ENCODE results near the gene STEAP3.

Gene STEAP3

DNA sequence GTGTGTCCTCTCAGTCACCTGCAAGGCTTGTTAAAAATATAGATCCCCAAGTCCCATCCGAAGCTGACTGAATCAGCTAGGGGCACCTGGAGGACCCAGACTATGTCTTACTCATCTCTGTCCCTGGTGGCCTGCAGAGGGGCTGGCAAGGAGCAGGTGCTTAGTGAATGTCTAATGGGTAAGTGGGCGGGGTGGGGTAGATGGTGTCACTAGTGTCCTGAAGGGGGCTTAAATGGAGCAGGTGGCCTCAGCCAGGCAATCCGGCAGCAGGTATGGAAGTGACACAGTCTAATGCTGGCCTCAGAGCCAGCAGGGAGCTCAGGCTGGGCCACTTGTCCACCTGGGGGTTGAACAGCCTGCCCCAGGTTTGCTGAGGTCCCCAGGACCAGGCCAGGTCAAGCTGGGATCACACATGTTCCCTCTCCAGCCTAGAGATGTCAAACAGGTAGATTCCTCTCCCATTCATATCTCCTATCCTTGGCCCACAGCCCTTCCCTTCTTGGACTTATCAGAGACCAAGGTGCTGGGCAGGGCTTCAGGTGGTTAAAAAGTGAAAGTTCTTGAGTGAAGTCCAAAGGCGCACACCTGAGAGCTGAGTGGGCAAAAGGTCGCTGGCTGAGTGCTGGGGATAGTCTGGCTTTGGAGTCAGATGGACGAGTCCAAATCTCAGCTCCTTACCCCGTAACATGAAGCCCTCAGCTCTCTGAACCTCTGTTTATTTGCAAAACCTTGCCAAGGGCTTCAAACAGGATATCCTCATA is 1.7 kb downstream of the STEAP3 start:
- DNase-seq (ENCODE audit: extremely low read depth in 1 of 2, low read depth in 1 of 2): no peak

GRCh38 chr2:119225926-119226325 is 2.3 kb downstream of the STEAP3 start:
- DNase-seq (ENCODE audit: extremely low read depth in 1 of 2, low read depth in 1 of 2): no peak

DNA sequence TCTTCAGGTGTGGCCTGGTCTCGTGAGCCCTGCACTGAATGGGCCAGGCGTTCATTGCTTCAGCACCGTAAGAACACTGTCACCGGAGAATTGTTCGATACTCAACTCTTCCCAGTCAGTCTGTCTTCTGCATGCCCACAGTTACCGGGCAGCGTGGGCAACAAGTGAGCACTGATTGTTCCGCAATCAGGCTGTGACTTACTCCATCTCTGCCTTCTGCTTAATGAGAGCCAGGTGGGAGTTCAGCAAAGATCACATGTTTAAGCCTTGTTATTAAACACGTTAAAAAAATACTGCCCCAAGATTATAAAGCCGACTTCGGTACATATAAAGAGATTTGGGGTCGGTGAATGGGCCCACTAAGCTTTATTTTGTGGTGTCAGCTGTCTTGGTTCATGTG is 3.7 kb downstream of the STEAP3 start:
- no peak for DNase-seq (ENCODE audit: extremely low read depth in 1 of 2, low read depth in 1 of 2)

DNA sequence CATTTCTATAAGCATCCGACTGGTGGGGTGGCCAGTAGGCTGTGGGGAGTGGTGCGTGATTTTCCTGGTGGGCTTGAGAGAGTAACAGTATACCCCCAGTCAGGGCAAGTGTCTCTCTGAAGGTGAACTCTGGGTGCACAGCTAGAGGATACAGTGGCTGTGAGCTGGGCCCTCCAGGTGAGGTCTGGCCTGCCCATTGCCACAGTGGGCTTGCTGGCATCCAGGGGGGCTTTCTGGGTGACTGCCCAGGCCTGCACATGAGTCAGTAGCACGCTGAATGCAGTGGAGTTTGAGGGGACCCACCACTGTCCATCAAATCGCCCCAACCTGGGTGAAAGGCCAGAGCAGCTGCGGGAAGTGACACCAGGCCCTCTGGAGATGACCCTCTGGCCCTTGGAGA is 4.5 kb downstream of the STEAP3 start:
- DNase-seq (ENCODE audit: extremely low read depth in 1 of 2, low read depth in 1 of 2): no peak

DNA sequence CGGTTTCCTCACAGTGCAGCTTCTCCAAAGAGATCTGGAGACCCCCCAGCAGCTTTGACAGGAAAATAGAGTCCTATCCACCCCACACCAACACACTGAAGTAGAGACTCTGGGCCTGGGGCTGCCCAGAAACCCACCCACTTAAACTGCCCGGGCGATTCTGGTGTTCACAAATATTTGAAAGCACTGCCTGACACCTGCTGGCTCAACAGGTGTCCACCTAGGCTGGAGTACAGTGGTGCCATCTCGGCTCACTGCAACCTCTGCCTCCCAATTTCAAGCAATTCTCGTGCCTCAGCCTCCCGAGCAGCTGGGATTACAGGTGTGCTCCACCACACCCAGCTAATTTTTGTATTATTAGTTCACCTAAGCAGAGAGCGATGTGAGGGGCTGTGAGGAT is 5.3 kb downstream of the STEAP3 start:
- no peak for DNase-seq (ENCODE audit: extremely low read depth in 1 of 2, low read depth in 1 of 2)

GRCh38 chr2:119229716-119230115 is 6.1 kb downstream of the STEAP3 start:
- DNase-seq (ENCODE audit: extremely low read depth in 1 of 2, low read depth in 1 of 2): no peak

- no peak for DNase-seq (ENCODE audit: extremely low read depth in 1 of 2, low read depth in 1 of 2)
Observed at GRCh38 chr2:119230219-119231185, 6.9 kb downstream of the STEAP3 start.

DNA sequence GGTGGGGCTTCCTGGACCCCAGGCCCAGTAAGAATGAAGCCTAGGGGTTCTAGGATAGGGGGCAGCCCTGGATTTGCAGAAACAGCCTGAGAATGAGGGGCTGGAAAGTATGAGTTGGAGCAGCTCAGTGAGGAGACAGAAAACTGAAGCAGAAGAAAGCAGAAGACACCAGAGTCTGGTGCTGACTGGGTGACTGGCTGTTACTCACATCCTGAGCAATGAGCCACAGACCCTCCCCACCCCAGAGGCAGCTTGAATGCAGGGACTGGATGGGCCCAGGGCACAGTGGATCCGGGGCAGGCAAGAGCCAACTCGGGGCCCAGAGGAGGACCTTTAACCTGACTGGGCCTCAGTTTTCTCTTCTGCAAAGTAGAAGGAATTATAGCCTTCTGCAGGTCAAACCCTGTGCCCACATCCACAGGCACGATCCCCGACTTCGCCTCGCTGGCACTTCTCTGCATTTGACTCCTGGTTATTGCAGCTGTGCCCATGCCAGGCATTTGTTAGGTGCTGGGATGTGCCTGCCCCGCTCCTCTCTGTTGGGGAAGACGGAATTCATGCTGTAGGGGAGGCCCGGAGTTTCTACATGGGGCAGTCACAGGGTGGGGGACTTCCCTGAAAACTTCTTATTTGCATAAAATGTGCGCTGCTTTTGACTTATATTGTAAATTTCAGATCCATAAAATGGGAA is 8.5 kb downstream of the STEAP3 start:
- no peak for DNase-seq (ENCODE audit: extremely low read depth in 1 of 2, low read depth in 1 of 2)

GRCh38 chr2:119232666-119232993 is 9.0 kb downstream of the STEAP3 start:
- DNase-seq (ENCODE audit: extremely low read depth in 1 of 2, low read depth in 1 of 2): no peak

DNA sequence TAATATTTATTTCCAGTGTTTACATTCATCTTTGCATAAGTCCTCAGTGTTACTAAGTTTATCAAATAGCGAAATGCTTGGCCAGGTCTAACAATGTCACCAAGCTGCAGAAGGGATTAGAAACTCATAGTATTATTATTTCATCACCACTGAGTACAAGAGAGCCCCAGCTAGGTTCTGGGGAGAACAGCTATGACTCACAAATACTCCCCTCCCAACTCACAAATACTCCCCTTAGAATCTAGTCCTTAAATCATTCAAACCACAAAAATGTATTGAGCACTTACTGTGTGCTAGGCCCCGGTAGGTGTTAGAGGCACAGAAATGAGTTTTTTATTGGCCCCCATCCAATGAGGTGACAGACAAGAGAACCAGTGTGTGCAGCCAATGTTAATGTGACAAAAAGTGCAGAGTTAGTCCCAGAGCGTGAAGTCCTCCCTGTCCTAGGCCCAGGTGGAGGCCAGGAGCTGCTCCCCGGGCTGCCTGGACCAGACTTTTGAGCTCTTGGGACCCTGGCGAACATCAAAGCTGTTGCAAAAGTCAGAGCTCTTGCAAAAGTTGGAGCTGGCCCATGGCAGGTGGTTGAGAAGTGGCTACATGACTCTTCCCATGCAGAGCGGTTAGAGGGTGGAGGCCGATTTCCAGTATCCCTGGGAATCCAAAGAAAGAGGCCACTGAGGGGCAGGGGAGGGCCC is 9.8 kb downstream of the STEAP3 start:
- DNase-seq (ENCODE audit: extremely low read depth in 1 of 2, low read depth in 1 of 2): no peak

GRCh38 chr2:119234021-119235019 is 10.7 kb downstream of the STEAP3 start:
- DNase-seq (ENCODE audit: extremely low read depth in 1 of 2, low read depth in 1 of 2): no peak

- DNase-seq (ENCODE audit: extremely low read depth in 1 of 2, low read depth in 1 of 2): no peak
Observed at GRCh38 chr2:119236796-119237195, 13.2 kb downstream of the STEAP3 start.

GRCh38 chr2:119240311-119241204 is 16.9 kb downstream of the STEAP3 start:
- DNase-seq (ENCODE audit: extremely low read depth in 1 of 2, low read depth in 1 of 2): no peak

- DNase-seq (ENCODE audit: extremely low read depth in 1 of 2, low read depth in 1 of 2): no peak
Observed at GRCh38 chr2:119241205-119241532, 17.5 kb downstream of the STEAP3 start.

DNA sequence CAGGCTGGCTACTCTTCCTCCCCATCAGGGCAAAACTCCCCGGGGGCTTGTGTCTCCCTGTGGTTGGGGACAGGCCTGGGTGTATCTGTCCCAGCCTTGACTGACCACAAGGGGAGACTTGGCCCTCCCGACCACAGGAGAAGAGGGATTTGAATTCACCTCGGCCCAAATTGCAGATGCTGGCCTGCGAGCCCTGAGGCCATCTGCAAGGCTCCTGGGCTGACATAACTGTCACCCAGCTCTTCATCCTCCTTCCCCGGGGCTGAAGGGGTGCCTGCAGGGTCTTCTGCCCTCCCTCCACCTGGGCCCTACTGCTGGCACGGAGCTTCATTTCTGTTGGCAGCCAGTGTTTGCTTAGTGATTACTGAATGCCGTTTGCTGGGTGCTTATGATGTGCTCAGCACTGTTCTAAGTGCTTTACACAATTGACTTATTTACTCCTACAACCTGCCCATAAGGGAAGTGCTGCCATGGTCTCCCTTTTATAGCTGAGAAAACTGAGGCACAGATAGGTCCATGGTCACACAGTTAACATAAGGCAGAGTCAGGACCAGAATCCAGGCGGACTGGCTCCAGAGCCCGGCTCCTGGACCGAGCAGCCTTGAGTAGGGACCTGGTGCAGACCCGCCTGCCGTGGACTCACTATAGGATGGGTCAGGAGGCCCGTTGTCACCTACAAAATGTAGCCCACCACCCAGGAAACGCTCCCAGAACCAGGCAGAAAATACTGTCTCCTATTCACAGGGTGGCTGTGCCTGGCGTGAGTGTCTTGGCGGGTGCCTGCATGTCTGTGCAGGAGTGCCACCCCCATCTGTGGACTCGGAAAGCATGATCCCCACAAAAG is 18.9 kb downstream of the STEAP3 start:
- DNase-seq (ENCODE audit: extremely low read depth in 1 of 2, low read depth in 1 of 2): no peak

DNA sequence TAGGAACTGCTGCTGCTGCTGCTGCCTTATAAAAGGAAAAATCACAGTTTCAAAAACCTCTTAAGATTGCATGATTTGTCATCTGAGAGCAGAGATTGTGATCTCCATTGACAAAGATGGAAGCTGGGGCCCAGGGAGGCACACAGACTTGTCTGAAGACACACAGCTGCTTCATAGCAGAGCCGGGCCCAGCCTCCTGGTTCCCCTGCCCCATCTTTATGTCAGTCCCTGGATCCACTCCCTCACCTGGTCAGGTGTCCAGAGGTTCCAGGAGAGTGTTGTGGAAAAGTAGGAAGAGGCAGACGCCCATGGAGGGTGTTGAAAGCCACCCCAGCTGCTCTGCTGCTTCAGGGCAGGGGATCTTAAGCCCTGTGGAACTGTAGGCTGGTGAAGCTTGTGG is 20.0 kb downstream of the STEAP3 start:
- no peak for DNase-seq (ENCODE audit: extremely low read depth in 1 of 2, low read depth in 1 of 2)

GRCh38 chr2:119245076-119245840 is 21.6 kb downstream of the STEAP3 start:
- no peak for DNase-seq (ENCODE audit: extremely low read depth in 1 of 2, low read depth in 1 of 2)
